GM19099 (cell line): ENCODE data around the gene ZNF354B.
A peak's percentile ranks its signal among the peaks of the same experiment; 100 is the strongest.

ENCODE experiments used
- POLR2A ChIP-seq: IDR thresholded peaks from 3 replicates; pipeline ENCODE4 v1.6.1; 2011; ENCODE audit warnings: low read depth; ENCODE audit not compliant: insufficient read length; ENCODE audit errors: extremely low read depth

ZNF354B gene

GRCh38 chr5:178859625-178860521 is at the start of gene ZNF354B:
Gene ZNF354B, plus strand, starts transcription at chr5:178859953. Its CDS starts 1,095 bp downstream, at chr5:178861048.
- TF ChIP-seq POLR2A, result peak; percentile 59

GRCh38 chr5:178817506-178817905 is 42.2 kb upstream of the ZNF354B start:
- TF ChIP-seq POLR2A, result no peak

GRCh38 chr5:178818094-178818493 is 41.7 kb upstream of the ZNF354B start:
- TF ChIP-seq POLR2A, result no peak

- no peak for TF ChIP-seq POLR2A
Measured at GRCh38 chr5:178820001-178820400, 39.8 kb upstream of the ZNF354B start.

GRCh38 chr5:178825444-178825843 is 34.3 kb upstream of the ZNF354B start:
- TF ChIP-seq POLR2A, result no peak

GRCh38 chr5:178826216-178826615 is 33.5 kb upstream of the ZNF354B start:
- no peak for TF ChIP-seq POLR2A

- no peak for TF ChIP-seq POLR2A
Measured at GRCh38 chr5:178827636-178828035, 32.1 kb upstream of the ZNF354B start.

- TF ChIP-seq POLR2A, result no peak
Measured at GRCh38 chr5:178831049-178831448, 28.7 kb upstream of the ZNF354B start.

GRCh38 chr5:178832618-178833201 is 27.0 kb upstream of the ZNF354B start:
- no peak for TF ChIP-seq POLR2A

GRCh38 chr5:178836628-178837027 is 23.1 kb upstream of the ZNF354B start:
- no peak for TF ChIP-seq POLR2A

GRCh38 chr5:178839319-178839704 is 20.4 kb upstream of the ZNF354B start:
- no peak for TF ChIP-seq POLR2A

GRCh38 chr5:178849316-178849715 is 10.4 kb upstream of the ZNF354B start:
- no peak for TF ChIP-seq POLR2A

- no peak for TF ChIP-seq POLR2A
Measured at GRCh38 chr5:178851951-178852350, 7.8 kb upstream of the ZNF354B start.

GRCh38 chr5:178854284-178854683 is 5.5 kb upstream of the ZNF354B start:
- TF ChIP-seq POLR2A, result no peak

GRCh38 chr5:178861627-178862026 is 1.9 kb downstream of the ZNF354B start:
- no peak for TF ChIP-seq POLR2A

GRCh38 chr5:178866946-178867345 is 7.2 kb downstream of the ZNF354B start:
- no peak for TF ChIP-seq POLR2A
